ENCODE results near the gene PCGF6.
"Not testable (repeated sequence)": the region's sequence is repeated elsewhere in the genome, so short reads cannot be mapped to it uniquely, and the experiment has no call there.

The PCGF6 gene

GRCh38 chr10:103355906-103356599, 5.1 kb upstream of the PCGF6 start:
- no peak overlapping the region for H3K4me3 ChIP-seq (ENCODE audit: low read depth, low read length)
- no peak for TF ChIP-seq MAX (IDR thresholded peaks at IDR 0.05; ENCODE audit: low read depth, low read length)
- no peak for TF ChIP-seq MYC (IDR thresholded peaks at IDR 0.05; ENCODE audit: low read depth, low read length)
- no peak for TF ChIP-seq POLR2A (IDR thresholded peaks at IDR 0.05; ENCODE audit: extremely low read depth, insufficient read length)
- no peak for TF ChIP-seq CTCF (IDR thresholded peaks at IDR 0.05; ENCODE audit: low read depth, low read length)
- DNase-seq (ENCODE audit: low read depth): no peak

- DNase-seq (ENCODE audit: low read depth); H3K4me3 ChIP-seq (ENCODE audit: low read depth, low read length): not testable (repeated sequence)
Measured at GRCh38 chr10:103354567-103354966, 3.6 kb upstream of the PCGF6 start.

GRCh38 chr10:103353281-103353680, 2.3 kb upstream of the PCGF6 start:
- TF ChIP-seq MAX (IDR thresholded peaks at IDR 0.05; ENCODE audit: low read depth, low read length) (no peak), CTCF (IDR thresholded peaks at IDR 0.05; ENCODE audit: low read depth, low read length) (no peak), POLR2A (IDR thresholded peaks at IDR 0.05; ENCODE audit: extremely low read depth, insufficient read length) (no peak)
- DNase-seq (ENCODE audit: low read depth): peak; percentile 28
- H3K4me3 ChIP-seq (ENCODE audit: low read depth, low read length): no peak overlapping the region

GRCh38 chr10:103350175-103350516, 794 bp downstream of the PCGF6 start:
- no peak for TF ChIP-seq POLR2A (IDR thresholded peaks at IDR 0.05; ENCODE audit: extremely low read depth, insufficient read length)
- no peak for TF ChIP-seq MYC (IDR thresholded peaks at IDR 0.05; ENCODE audit: low read depth, low read length)
- no peak for TF ChIP-seq CTCF (IDR thresholded peaks at IDR 0.05; ENCODE audit: low read depth, low read length)
- TF ChIP-seq MAX (IDR thresholded peaks at IDR 0.05; ENCODE audit: low read depth, low read length): no peak
- DNase-seq (ENCODE audit: low read depth): no peak
- H3K4me3 ChIP-seq (ENCODE audit: low read depth, low read length): peak overlapping the region; percentile 79

- TF ChIP-seq POLR2A (IDR thresholded peaks at IDR 0.05; ENCODE audit: extremely low read depth, insufficient read length) (no peak), MYC (IDR thresholded peaks at IDR 0.05; ENCODE audit: low read depth, low read length) (no peak), CTCF (IDR thresholded peaks at IDR 0.05; ENCODE audit: low read depth, low read length) (no peak), MAX (IDR thresholded peaks at IDR 0.05; ENCODE audit: low read depth, low read length) (no peak)
- H3K4me3 ChIP-seq (ENCODE audit: low read depth, low read length): no peak overlapping the region
- DNase-seq (ENCODE audit: low read depth): no peak
Measured at GRCh38 chr10:103336370-103336769, 14.6 kb downstream of the PCGF6 start.

GRCh38 chr10:103334567-103334966, 16.4 kb downstream of the PCGF6 start:
- no peak overlapping the region for H3K4me3 ChIP-seq (ENCODE audit: low read depth, low read length)
- DNase-seq (ENCODE audit: low read depth): no peak
- TF ChIP-seq POLR2A (IDR thresholded peaks at IDR 0.05; ENCODE audit: extremely low read depth, insufficient read length) (no peak), MYC (IDR thresholded peaks at IDR 0.05; ENCODE audit: low read depth, low read length) (no peak), MAX (IDR thresholded peaks at IDR 0.05; ENCODE audit: low read depth, low read length) (no peak), CTCF (IDR thresholded peaks at IDR 0.05; ENCODE audit: low read depth, low read length) (no peak)
